Fibroblast of pulmonary artery (primary cell): ENCODE results near the gene KCNN1.

Experiments
- DNase-seq: peaks from one replicate; pipeline ENCODE4 v3.0.0-alpha.2; 2010; ENCODE audit warnings: low read depth
- H3K4me3 ChIP-seq: replicated peaks from 2 replicates; pipeline ENCODE4 v1.5.1; 2011; ENCODE audit warnings: low read depth, mild to moderate bottlenecking, control low read depth, low read length, moderate library complexity
- CTCF ChIP-seq: IDR thresholded peaks from 2 replicates; pipeline ENCODE4 v1.5.1; 2011; ENCODE audit warnings: mild to moderate bottlenecking, control low read depth, low read length, inconsistent platforms; ENCODE audit errors: missing control alignments

The KCNN1 gene

GRCh38 chr19:17972230-17972629 is 5.3 kb downstream of the KCNN1 start:
- H3K4me3 ChIP-seq: no peak overlapping the region
- no peak for TF ChIP-seq CTCF
- no peak for DNase-seq

GRCh38 chr19:17973759-17974158 is 6.9 kb downstream of the KCNN1 start:
- DNase-seq: no peak
- no peak for TF ChIP-seq CTCF
- no peak overlapping the region for H3K4me3 ChIP-seq

- no peak for TF ChIP-seq CTCF
- no peak overlapping the region for H3K4me3 ChIP-seq
- DNase-seq: no peak
These were observed 7.6 kb downstream of the KCNN1 start for GRCh38 chr19:17974551-17974950.

GRCh38 chr19:17975032-17975431 is 8.1 kb downstream of the KCNN1 start:
- no peak for DNase-seq
- TF ChIP-seq CTCF: no peak
- no peak overlapping the region for H3K4me3 ChIP-seq

- DNase-seq: no peak
- no peak overlapping the region for H3K4me3 ChIP-seq
- TF ChIP-seq CTCF: no peak
These were observed 10.1 kb downstream of the KCNN1 start for GRCh38 chr19:17977021-17977420.

GRCh38 chr19:17977488-17977887 is 10.6 kb downstream of the KCNN1 start:
- no peak for DNase-seq
- no peak for TF ChIP-seq CTCF
- H3K4me3 ChIP-seq: no peak overlapping the region

DNA sequence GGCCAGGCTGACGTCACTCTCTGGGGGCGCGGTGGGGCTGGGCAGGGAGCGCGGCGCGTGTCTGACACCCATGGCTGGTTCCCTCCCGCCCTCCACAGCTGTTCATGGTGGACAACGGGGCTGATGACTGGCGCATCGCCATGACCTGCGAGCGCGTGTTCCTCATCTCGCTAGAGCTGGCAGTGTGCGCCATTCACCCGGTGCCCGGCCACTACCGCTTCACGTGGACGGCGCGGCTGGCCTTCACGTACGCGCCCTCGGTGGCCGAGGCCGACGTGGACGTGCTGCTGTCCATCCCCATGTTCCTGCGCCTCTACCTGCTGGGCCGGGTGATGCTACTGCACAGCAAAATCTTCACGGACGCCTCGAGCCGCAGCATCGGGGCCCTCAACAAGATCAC is 14.7 kb downstream of the KCNN1 start:
- DNase-seq: no peak
- H3K4me3 ChIP-seq: no peak overlapping the region
- no peak for TF ChIP-seq CTCF
